Caco-2 (cell line): ENCODE data around the gene ZNF805. TPM values are rescaled to one million over a fixed set of nuclear protein-coding genes. Genes with fewer than 3 reads are reported as not detected.

ENCODE experiments used
- BruUV-seq: library from RNA; stranded (reverse); fragments of 400-500 nt; replicated peaks from 2 replicates; lab custom pipeline; 2021; lab: Mats Ljungman, UMichigan
- CTCF ChIA-PET: fragments of 300-600 bp; sonication (Branson Sonifier 250); formaldehyde crosslinking; loops from one replicate; lab custom pipeline; 2022; ENCODE audit warnings: antibody characterized with exemption; lab: Charles Lee
- POLR2A ChIA-PET: fragments of 300-600 bp; sonication (Branson Sonifier 250); formaldehyde crosslinking; loops from one replicate; lab custom pipeline; 2022; ENCODE audit warnings: antibody characterized with exemption; lab: Charles Lee
- DNase-seq, 2 experiments: peaks; one replicate each; pipeline versions ENCODE4 v3.0.0 to v3.0.0-alpha.2; 2020 to 2022
- H3K27me3 ChIP-seq: replicated peaks from 2 replicates; pipeline ENCODE4 v1.6.0; 2011; ENCODE audit warnings: low read length; ENCODE audit not compliant: control insufficient read depth, insufficient read depth
- H3K36me3 ChIP-seq: 2 replicates; pipeline ENCODE4 v1.5.1; 2011; ENCODE audit warnings: low read length; ENCODE audit not compliant: control insufficient read depth, insufficient read depth
- H3K4me1 ChIP-seq: fragments of 250-450 bp; sonication (Bioruptor Pico); 2 replicates; pipeline ENCODE4 v1.5.1; 2020; ENCODE audit warnings: mild to moderate bottlenecking
- H3K4me3 ChIP-seq: 2 replicates; pipeline ENCODE4 v1.5.1; 2011; ENCODE audit warnings: low read depth, mild to moderate bottlenecking, control low read depth, low read length
- H3K9me3 ChIP-seq: fragments of 250-450 bp; sonication (Bioruptor Pico); 2 replicates; pipeline ENCODE4 v1.5.1; 2020; ENCODE audit warnings: mild to moderate bottlenecking, moderate library complexity
- H3K27ac Mint-ChIP-seq: one replicate; pipeline ENCODE4 v1.8.0; 2022; ENCODE audit warnings: mixed read lengths; ENCODE audit not compliant: unreplicated experiment
- H3K27me3 Mint-ChIP-seq: one replicate; pipeline ENCODE4 v1.8.0; 2022; ENCODE audit warnings: mixed read lengths; ENCODE audit not compliant: insufficient read depth, unreplicated experiment
- H3K36me3 Mint-ChIP-seq: one replicate; pipeline ENCODE4 v1.8.0; 2022; ENCODE audit warnings: mild to moderate bottlenecking, mixed read lengths; ENCODE audit not compliant: insufficient read depth, unreplicated experiment
- H3K4me1 Mint-ChIP-seq: one replicate; pipeline ENCODE4 v1.8.0; 2022; ENCODE audit warnings: low read depth, mixed read lengths; ENCODE audit not compliant: unreplicated experiment
- H3K4me3 Mint-ChIP-seq: one replicate; pipeline ENCODE4 v1.8.0; 2022; ENCODE audit warnings: mild to moderate bottlenecking, moderate library complexity, mixed read lengths; ENCODE audit not compliant: unreplicated experiment
- H3K9me3 Mint-ChIP-seq: one replicate; pipeline ENCODE4 v1.8.0; 2022; ENCODE audit warnings: mixed read lengths; ENCODE audit not compliant: unreplicated experiment
- intact Hi-C: fragments of 100-400 bp; cut with micrococcal nuclease; formaldehyde crosslinking; loops from one replicate; pipeline ENCODE4 v1.10.0; 2022; ENCODE audit not compliant: unreplicated experiment
- total RNA-seq: library from RNA; stranded (reverse); gene quantifications from 2 replicates; pipeline ENCODE4 v1.2.3, GENCODE V29; 2022
- TF ChIP-seq, protein P1 (sequence below), 2 experiments: fragments of 200-600 bp in 1 of 2; IDR thresholded peaks; 1 replicate in 1 of 2; 2 replicates in 1 of 2; pipeline versions ENCODE4 v1.5.1 to v1.8.0; 2011 to 2022; ENCODE audit warnings: antibody characterized with exemption in 1 of 2, control low read depth in 1 of 2, inconsistent platforms in 1 of 2, low read depth in 1 of 2, low read length in 1 of 2, mild to moderate bottlenecking in 1 of 2, moderate library complexity in 1 of 2; ENCODE audit not compliant: insufficient read depth in 1 of 2, severe bottlenecking in 1 of 2, unreplicated experiment in 1 of 2

The ZNF805 gene
- total RNA-seq, 1 experiment from 2014 or later: 13.8 TPM

- ChIA-PET CTCF (no interaction called here), POLR2A (interaction anchor here (0.7 kb wide), 1 partner anchor 1139 kb away, joined by 4 read pairs; the partner anchor contains the start of gene ZNF444)
- Histone ChIP-seq H3K4me1 (no peaks in the 10 kb centered on the region; the same call in none of the 2 replicates), H3K9me3 (no peaks in the 10 kb centered on the region), H3K27me3 (no peaks in the 10 kb centered on the region), H3K36me3 (peaks cover 3% of the 10 kb centered on the region), H3K4me3 (peak overlapping the region; percentile 74)
- no peak overlapping the region for H3K4me3 Mint-ChIP-seq
- peak; percentile 94 to 97 for DNase-seq
- peaks cover 11% of the 10 kb centered on the region for H3K4me1 Mint-ChIP-seq
- TF ChIP-seq, protein P1, sequence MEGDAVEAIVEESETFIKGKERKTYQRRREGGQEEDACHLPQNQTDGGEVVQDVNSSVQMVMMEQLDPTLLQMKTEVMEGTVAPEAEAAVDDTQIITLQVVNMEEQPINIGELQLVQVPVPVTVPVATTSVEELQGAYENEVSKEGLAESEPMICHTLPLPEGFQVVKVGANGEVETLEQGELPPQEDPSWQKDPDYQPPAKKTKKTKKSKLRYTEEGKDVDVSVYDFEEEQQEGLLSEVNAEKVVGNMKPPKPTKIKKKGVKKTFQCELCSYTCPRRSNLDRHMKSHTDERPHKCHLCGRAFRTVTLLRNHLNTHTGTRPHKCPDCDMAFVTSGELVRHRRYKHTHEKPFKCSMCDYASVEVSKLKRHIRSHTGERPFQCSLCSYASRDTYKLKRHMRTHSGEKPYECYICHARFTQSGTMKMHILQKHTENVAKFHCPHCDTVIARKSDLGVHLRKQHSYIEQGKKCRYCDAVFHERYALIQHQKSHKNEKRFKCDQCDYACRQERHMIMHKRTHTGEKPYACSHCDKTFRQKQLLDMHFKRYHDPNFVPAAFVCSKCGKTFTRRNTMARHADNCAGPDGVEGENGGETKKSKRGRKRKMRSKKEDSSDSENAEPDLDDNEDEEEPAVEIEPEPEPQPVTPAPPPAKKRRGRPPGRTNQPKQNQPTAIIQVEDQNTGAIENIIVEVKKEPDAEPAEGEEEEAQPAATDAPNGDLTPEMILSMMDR (IDR thresholded peaks at IDR 0.05; ENCODE audit: insufficient read depth in 1 of 2, low read depth in 1 of 2, low read length in 1 of 2, severe bottlenecking in 1 of 2, unreplicated experiment in 1 of 2): peak in 1 of 2 experiments; percentile 52
- no peaks in the 10 kb centered on the region for H3K27me3 Mint-ChIP-seq
- intact Hi-C loops: loop anchor here (1.0 to 5.0 kb wide), 5 partner anchors 12 to 158 kb away; partner anchors contain the start of genes TRAPPC2B, ZNF264, ZNF547 and ZNF749
- TSS peak; percentile 86 for BruUV-seq
- H3K36me3 Mint-ChIP-seq: peaks cover 34% of the 10 kb centered on the region
- no peaks in the 10 kb centered on the region for H3K9me3 Mint-ChIP-seq
- no peak overlapping the region for H3K27ac Mint-ChIP-seq
These were observed 39.2 kb downstream of the ZNF805 start for GRCh38 chr19:57279418-57280164.

DNA sequence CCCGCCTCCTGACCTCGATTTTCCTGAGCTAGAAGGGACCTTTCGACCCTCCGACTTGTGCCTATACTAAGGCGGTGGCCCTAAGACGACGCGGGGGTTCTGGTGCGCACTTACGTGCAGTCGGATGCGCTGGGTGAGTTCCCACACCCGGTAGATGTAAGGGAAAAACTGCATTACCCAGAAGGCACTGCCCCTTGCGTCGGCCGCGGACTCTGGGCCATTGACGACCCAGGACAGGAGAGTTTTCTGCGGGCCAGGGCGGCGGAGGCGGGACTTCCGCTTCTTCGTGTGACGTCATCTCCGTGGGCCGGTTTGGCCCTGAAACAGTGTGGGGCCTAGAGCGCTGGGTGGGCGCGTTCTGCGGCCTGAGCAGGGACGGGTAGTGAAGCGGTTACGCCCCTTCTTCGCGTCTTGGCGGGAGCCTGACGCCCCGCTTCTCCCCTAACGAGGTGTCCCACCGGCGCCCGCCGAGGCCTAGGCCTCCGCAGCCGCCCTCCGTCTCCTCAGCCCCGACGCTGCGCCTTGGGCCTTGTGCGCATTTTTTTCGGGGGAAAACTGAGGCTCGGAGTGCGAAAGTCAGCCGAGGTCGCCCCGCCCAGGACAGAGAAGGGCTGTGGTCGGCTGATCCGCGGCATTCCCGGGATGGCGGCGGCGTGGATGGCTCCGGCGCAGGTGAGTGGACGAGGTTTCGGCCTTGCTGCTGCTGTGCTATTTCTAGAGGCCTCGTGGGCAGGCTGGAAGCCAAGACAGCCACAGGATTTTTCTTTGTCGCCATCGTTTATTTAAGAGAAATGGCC, 39.9 kb downstream of the ZNF805 start, which contains the start of gene ZNF460:
Gene ZNF460, plus strand, starts transcription at position 321 of the 797 bp plus-strand sequence. Its CDS starts 322 bp downstream, at position 643.
- Histone ChIP-seq H3K9me3 (no peaks in the 10 kb centered on the region), H3K27me3 (no peaks in the 10 kb centered on the region), H3K4me3 (peak within 1 kb of the TSS; percentile 74), H3K4me1 (no peaks in the 10 kb centered on the region; the same call in none of the 2 replicates), H3K36me3 (peaks cover 7% of the 10 kb centered on the region)
- H3K36me3 Mint-ChIP-seq: peaks cover 41% of the 10 kb centered on the region
- intact Hi-C loops: loop anchor here (1.0 to 5.0 kb wide), 5 partner anchors 13 to 157 kb away; partner anchors contain the start of genes TRAPPC2B, ZNF264, ZNF547 and ZNF749
- no peaks in the 10 kb centered on the region for H3K9me3 Mint-ChIP-seq
- ChIA-PET CTCF (no interaction called here), POLR2A (interaction anchor here (0.7 kb wide), 1 partner anchor 1140 kb away, joined by 4 read pairs; the partner anchor contains the start of gene ZNF444)
- DNase-seq: peak; percentile 97 to 98
- H3K4me3 Mint-ChIP-seq: no peak within 1 kb of the TSS
- no peaks in the 10 kb centered on the region for H3K27me3 Mint-ChIP-seq
- H3K27ac Mint-ChIP-seq: no peak within 1 kb of the TSS
- H3K4me1 Mint-ChIP-seq: peaks cover 11% of the 10 kb centered on the region
- TF ChIP-seq, protein P1 (IDR thresholded peaks at IDR 0.05; ENCODE audit: insufficient read depth in 1 of 2, low read depth in 1 of 2, low read length in 1 of 2, severe bottlenecking in 1 of 2, unreplicated experiment in 1 of 2): no peak
- BruUV-seq: TSS peak; percentile 43

- TF ChIP-seq, protein P1 (IDR thresholded peaks at IDR 0.05; ENCODE audit: insufficient read depth in 1 of 2, low read depth in 1 of 2, low read length in 1 of 2, severe bottlenecking in 1 of 2, unreplicated experiment in 1 of 2): no peak
- Histone ChIP-seq H3K4me1 (no peaks in the 10 kb centered on the region; the same call in none of the 2 replicates), H3K4me3 (peak overlapping the region; percentile 74), H3K9me3 (no peaks in the 10 kb centered on the region), H3K27me3 (no peaks in the 10 kb centered on the region), H3K36me3 (peaks cover 7% of the 10 kb centered on the region)
- Mint-ChIP-seq H3K4me3 (no peak overlapping the region), H3K27ac (no peak overlapping the region), H3K4me1 (peaks cover 11% of the 10 kb centered on the region), H3K27me3 (no peaks in the 10 kb centered on the region), H3K9me3 (no peaks in the 10 kb centered on the region), H3K36me3 (peaks cover 47% of the 10 kb centered on the region)
- no peak for DNase-seq
- BruUV-seq: no TSS peak
- ChIA-PET POLR2A (no interaction called here), CTCF (no interaction called here)
- intact Hi-C loops: loop anchor here (1.0 to 5.0 kb wide), 5 partner anchors 14 to 156 kb away; partner anchors contain the start of genes TRAPPC2B, ZNF264, ZNF547 and ZNF749
These were observed 40.5 kb downstream of the ZNF805 start for GRCh38 chr19:57280962-57281400.
